Measurements from ENCODE around the gene TAF4. TPM values are rescaled to one million over a fixed set of nuclear protein-coding genes. Genes with fewer than 3 reads are reported as not detected.
A peak's percentile ranks its signal among the peaks of the same experiment; 100 is the strongest.

The TAF4 gene
- total and polyA plus RNA-seq, 2 of the 13 experiments (the other 11 are each of a cell fraction or from before 2014, with no cell fraction given): 5.9 to 12.0 TPM

- 0 out of 2 replicates have a peak, but pooled peaks have one; percentile 54 for TF ChIP-seq EHMT2 (IDR thresholded peaks at IDR 0.05; ENCODE audit: borderline replicate concordance, low read depth, low read length)
- TF ChIP-seq ZKSCAN8 (CRISPR knock-in tag; IDR thresholded peaks at IDR 0.05; ENCODE audit: borderline replicate concordance): no peak
- peak; percentile 24; the same call in 1 of the 2 replicates for TF ChIP-seq TBX2 (CRISPR knock-in tag; IDR thresholded peaks at IDR 0.05; ENCODE audit: borderline replicate concordance)
- 0 out of 2 replicates have a peak, but pooled peaks have one; percentile 29 for TF ChIP-seq ZMYM3 (CRISPR knock-in tag; IDR thresholded peaks at IDR 0.05)
- peak; percentile 67 for TF ChIP-seq HNF4A (CRISPR knock-in tag; IDR thresholded peaks at IDR 0.05)
- 0 out of 2 replicates have a peak, but pooled peaks have one; percentile 27 for TF ChIP-seq GMEB1 (CRISPR knock-in tag; IDR thresholded peaks at IDR 0.05; ENCODE audit: borderline replicate concordance)
- TF ChIP-seq YY1 (IDR thresholded peaks at IDR 0.05; ENCODE audit: insufficient read depth, insufficient replicate concordance, low read depth, low read length): no peak
- TF ChIP-seq HDAC1 (CRISPR knock-in tag; IDR thresholded peaks at IDR 0.05): 0 out of 2 replicates have a peak, but pooled peaks have one; percentile 3
Observed at GRCh38 chr20:61963885-61964674, 101.6 kb downstream of the TAF4 start (continued).

- no peak overlapping the region for H3K4me2 ChIP-seq (ENCODE audit: low read depth, low read length)
- no TSS peak for BruUV-seq (replicated peaks)
- WGBS (ENCODE audit: low lambda C conversion rate): 89% methylated on average over 9 of the region's 9 CpGs
- DNase-seq (ENCODE audit: low spot score) (no peak), FAIRE-seq (no peak), ATAC-seq (no peak)
- H3K27me3 ChIP-seq (ENCODE audit: control insufficient read depth in 1 of 2, insufficient read depth in 2 of 2, low read length in 2 of 2): no peaks in the 10 kb centered on the region; a peak in 1 of 5 replicates
- H4K20me1 ChIP-seq (ENCODE audit: insufficient read depth, low read length): no peaks in the 10 kb centered on the region
- H3K79me2 ChIP-seq (ENCODE audit: insufficient read depth, low read length): no peaks in the 10 kb centered on the region
- H3K36me3 ChIP-seq (replicated peaks in 1 of 2; ENCODE audit: control insufficient read depth in 1 of 2, insufficient read depth in 2 of 2, low read length in 2 of 2): no peaks in the 10 kb centered on the region
- no peak overlapping the region for H3K27ac ChIP-seq (ENCODE audit: extremely low read length, insufficient read depth, low read length)
- no peak overlapping the region for H3K9ac ChIP-seq (ENCODE audit: insufficient read depth, low read depth, low read length)
- POLR2A ChIA-PET: no interaction called here
- peaks cover 31% of the 10 kb centered on the region for H3K4me1 ChIP-seq (ENCODE audit: insufficient read depth, low read length)
- H2AFZ ChIP-seq (ENCODE audit: low read length): no peak overlapping the region
- H3K9me3 ChIP-seq (ENCODE audit: low read length): no peaks in the 10 kb centered on the region
- intact Hi-C loops (cut with micrococcal nuclease; ENCODE audit: unreplicated experiment) (no loop called here), in situ Hi-C loops (cut with HindIII; ENCODE audit: extremely low pct_ligation_motif_present, low pct_unique_long_range_greater_than_20kb) (no loop called here)
- CTCF ChIA-PET (ENCODE audit: low intra/inter-chr PET ratio, low total read pairs): no interaction called here
- no peak overlapping the region for H3K4me3 ChIP-seq (replicated peaks in 1 of 3; ENCODE audit: insufficient read depth in 1 of 3, low read depth in 2 of 3, low read length in 3 of 3)
- no peak for TF ChIP-seq SUZ12 (IDR thresholded peaks at IDR 0.05; ENCODE audit: low read depth, low read length)
- TF ChIP-seq NONO (IDR thresholded peaks at IDR 0.05): no peak
- no peak for TF ChIP-seq NONO (CRISPR knock-in tag; conservative IDR thresholded peaks at IDR 0.05)
- TF ChIP-seq MBD4 (IDR thresholded peaks at IDR 0.05; ENCODE audit: borderline replicate concordance, low read length): no peak
- TF ChIP-seq POLR2AphosphoS2 (IDR thresholded peaks at IDR 0.05; ENCODE audit: low read depth, low read length): no peak
- TF ChIP-seq KLF12 (CRISPR knock-in tag; IDR thresholded peaks at IDR 0.05; ENCODE audit: borderline replicate concordance): no peak
- no peak for TF ChIP-seq PAF1 (CRISPR knock-in tag; IDR thresholded peaks at IDR 0.05)
- no peak for TF ChIP-seq GRHL1 (CRISPR knock-in tag; conservative IDR thresholded peaks at IDR 0.05)
- TF ChIP-seq HBP1 (CRISPR knock-in tag; IDR thresholded peaks at IDR 0.05; ENCODE audit: low read depth): no peak
- no peak for TF ChIP-seq IRF1 (CRISPR knock-in tag; IDR thresholded peaks at IDR 0.05; ENCODE audit: low read depth)
Observed at GRCh38 chr20:61963149-61963548, 102.5 kb downstream of the TAF4 start.

Measured in HepG2 (cell line).